G401.6 (cell line): ENCODE data around the gene CEP290.
"Not testable (repeated sequence)": the region's sequence is repeated elsewhere in the genome, so short reads cannot be mapped to it uniquely, and the experiment has no call there.

Source experiments
- FAIRE-seq: peaks from 2 replicates; lab custom pipeline; 2012; peaks lifted over from hg19 to GRCh38; lab: Jason Lieb, UNC

The CEP290 gene

GRCh38 chr12:88144546-88145468 is 2.9 kb upstream of the CEP290 start:
- no peak for FAIRE-seq

- FAIRE-seq: no peak
Measured at GRCh38 chr12:88144037-88144436, 2.1 kb upstream of the CEP290 start.

- FAIRE-seq: no peak
Measured at GRCh38 chr12:88142610-88142991, 713 bp upstream of the CEP290 start.

GRCh38 chr12:88141425-88141773 is 489 bp downstream of the CEP290 start:
- FAIRE-seq: no peak

- not testable (repeated sequence) for FAIRE-seq
Measured at GRCh38 chr12:88139711-88140110, 2.2 kb downstream of the CEP290 start.

- not testable (repeated sequence) for FAIRE-seq
Measured at GRCh38 chr12:88133181-88133580, 8.7 kb downstream of the CEP290 start.

GRCh38 chr12:88132392-88132791 is 9.5 kb downstream of the CEP290 start:
- no peak for FAIRE-seq

- no peak for FAIRE-seq
Measured at GRCh38 chr12:88127855-88128254, 14.0 kb downstream of the CEP290 start.

GRCh38 chr12:88127099-88127498 is 14.8 kb downstream of the CEP290 start:
- FAIRE-seq: no peak

GRCh38 chr12:88122666-88123065 is 19.2 kb downstream of the CEP290 start:
- FAIRE-seq: no peak

GRCh38 chr12:88113871-88114270 is 28.0 kb downstream of the CEP290 start:
- FAIRE-seq: no peak

GRCh38 chr12:88111074-88111652 is 30.7 kb downstream of the CEP290 start:
- FAIRE-seq: peak; percentile 77

- FAIRE-seq: peak; percentile 27
Measured at GRCh38 chr12:88108021-88108420, 33.9 kb downstream of the CEP290 start.

- peak; percentile 72 for FAIRE-seq
Measured at GRCh38 chr12:88093573-88093972, 48.3 kb downstream of the CEP290 start.

GRCh38 chr12:88092771-88093170 is 49.1 kb downstream of the CEP290 start:
- FAIRE-seq: no peak

GRCh38 chr12:88084210-88084609 is 57.7 kb downstream of the CEP290 start:
- peak; percentile 15 for FAIRE-seq

- no peak for FAIRE-seq
Measured at GRCh38 chr12:88083634-88084033, 58.3 kb downstream of the CEP290 start.

GRCh38 chr12:88081247-88081646 is 60.6 kb downstream of the CEP290 start:
- no peak for FAIRE-seq

- no peak for FAIRE-seq
Measured at GRCh38 chr12:88067301-88067700, 74.6 kb downstream of the CEP290 start.

- no peak for FAIRE-seq
Measured at GRCh38 chr12:88063375-88063774, 78.5 kb downstream of the CEP290 start.

GRCh38 chr12:88062474-88062873 is 79.4 kb downstream of the CEP290 start:
- no peak for FAIRE-seq

- no peak for FAIRE-seq
Measured at GRCh38 chr12:88058719-88059077, 83.2 kb downstream of the CEP290 start.

- FAIRE-seq: no peak
Measured at GRCh38 chr12:88057994-88058718, 83.7 kb downstream of the CEP290 start.
